ENCODE data around the gene SCAF8. TPM values are rescaled to one million over a fixed set of nuclear protein-coding genes. Genes with fewer than 3 reads are reported as not detected.

The SCAF8 gene
- total and polyA plus RNA-seq, 2 donors (not counting 1 experiment from before 2014, with no cell fraction given) = 25.7 to 75.2 TPM

- TF ChIP-seq EZH2 (IDR thresholded peaks at IDR 0.05; ENCODE audit: borderline replicate concordance, insufficient read depth, low read depth, low read length, poor library complexity, severe bottlenecking) = no peak
- TF ChIP-seq, protein P1, sequence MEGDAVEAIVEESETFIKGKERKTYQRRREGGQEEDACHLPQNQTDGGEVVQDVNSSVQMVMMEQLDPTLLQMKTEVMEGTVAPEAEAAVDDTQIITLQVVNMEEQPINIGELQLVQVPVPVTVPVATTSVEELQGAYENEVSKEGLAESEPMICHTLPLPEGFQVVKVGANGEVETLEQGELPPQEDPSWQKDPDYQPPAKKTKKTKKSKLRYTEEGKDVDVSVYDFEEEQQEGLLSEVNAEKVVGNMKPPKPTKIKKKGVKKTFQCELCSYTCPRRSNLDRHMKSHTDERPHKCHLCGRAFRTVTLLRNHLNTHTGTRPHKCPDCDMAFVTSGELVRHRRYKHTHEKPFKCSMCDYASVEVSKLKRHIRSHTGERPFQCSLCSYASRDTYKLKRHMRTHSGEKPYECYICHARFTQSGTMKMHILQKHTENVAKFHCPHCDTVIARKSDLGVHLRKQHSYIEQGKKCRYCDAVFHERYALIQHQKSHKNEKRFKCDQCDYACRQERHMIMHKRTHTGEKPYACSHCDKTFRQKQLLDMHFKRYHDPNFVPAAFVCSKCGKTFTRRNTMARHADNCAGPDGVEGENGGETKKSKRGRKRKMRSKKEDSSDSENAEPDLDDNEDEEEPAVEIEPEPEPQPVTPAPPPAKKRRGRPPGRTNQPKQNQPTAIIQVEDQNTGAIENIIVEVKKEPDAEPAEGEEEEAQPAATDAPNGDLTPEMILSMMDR (IDR thresholded peaks at IDR 0.05) = no peak
- no peak overlapping the region for H3K4me3 Mint-ChIP-seq
- no peak overlapping the region for H3K27ac Mint-ChIP-seq
These were observed 12.0 kb downstream of the SCAF8 start for GRCh38 chr6:154745243-154745642.

GRCh38 chr6:154749341-154749740, 16.1 kb downstream of the SCAF8 start:
- Histone ChIP-seq H3K27me3 (replicated peaks in 1 of 4; ENCODE audit: control extremely low read depth in 1 of 4, control insufficient read depth in 3 of 4, insufficient read depth in 4 of 4, low read length in 3 of 4) (no peaks in the 10 kb centered on the region), H3K4me2 (replicated peaks; ENCODE audit: low read depth, low read length, poor library complexity, severe bottlenecking) (no peak overlapping the region), H3K27ac (ENCODE audit: low read length in 2 of 2) (no peak overlapping the region), H3K79me2 (ENCODE audit: control insufficient read depth, insufficient read depth, low read length) (peaks cover 100% of the 10 kb centered on the region), H2AFZ (ENCODE audit: insufficient read depth, low read depth, low read length, poor library complexity, severe bottlenecking) (no peak overlapping the region), H3K9ac (ENCODE audit: low read length) (no peak overlapping the region), H4K20me1 (ENCODE audit: control insufficient read depth, insufficient read depth, low read length, poor library complexity, severe bottlenecking) (peaks cover 86% of the 10 kb centered on the region), H3K4me1 (ENCODE audit: control insufficient read depth in 2 of 2, insufficient read depth in 2 of 2, low read length in 2 of 2) (peaks cover 9 to 27% of the 10 kb centered on the region in 2 donors), H3K4me3 (ENCODE audit: control extremely low read depth in 1 of 5, extremely low read depth in 1 of 5, insufficient read depth in 1 of 5, low read depth in 2 of 5, low read length in 4 of 5) (no peak overlapping the region), H3K36me3 (replicated peaks in 1 of 2; ENCODE audit: control extremely low read depth in 1 of 2, control insufficient read depth in 1 of 2, extremely low read depth in 1 of 2, insufficient read depth in 2 of 2, low read length in 1 of 2) (peaks cover 0 to 2% of the 10 kb centered on the region in 2 experiments), H3K9me3 (ENCODE audit: control extremely low read depth in 1 of 3, control insufficient read depth in 2 of 3, insufficient read depth in 1 of 3, low read length in 2 of 3) (no peaks in the 10 kb centered on the region)
- H3K9me3 Mint-ChIP-seq (ENCODE audit: insufficient read depth) = no peaks in the 10 kb centered on the region
- CTCF ChIA-PET = no interaction called here
- ATAC-seq (ENCODE audit: low read depth) = no peak
- 88% methylated on average over 1 of the region's 3 CpGs for WGBS (ENCODE audit: insufficient coverage)
- no peak overlapping the region for H3K27ac Mint-ChIP-seq
- TF ChIP-seq, protein P1 (IDR thresholded peaks at IDR 0.05) = no peak
- no peak for TF ChIP-seq EZH2 (IDR thresholded peaks at IDR 0.05; ENCODE audit: borderline replicate concordance, insufficient read depth, low read depth, low read length, poor library complexity, severe bottlenecking)
- intact Hi-C loops (cut with micrococcal nuclease) = no loop called here
- H3K27me3 Mint-ChIP-seq = no peaks in the 10 kb centered on the region
- H3K4me3 Mint-ChIP-seq = no peak overlapping the region
- POLR2A ChIA-PET = no interaction called here
- DNase-seq = no peak
- peaks cover 63% of the 10 kb centered on the region for H3K4me1 Mint-ChIP-seq

More at GRCh38 chr6:154745243-154745642, 12.0 kb downstream of the SCAF8 start:
- Histone ChIP-seq H3K9ac (ENCODE audit: low read length) (no peak overlapping the region), H3K27ac (ENCODE audit: low read length in 2 of 2) (no peak overlapping the region), H4K20me1 (ENCODE audit: control insufficient read depth, insufficient read depth, low read length, poor library complexity, severe bottlenecking) (peaks cover 79% of the 10 kb centered on the region), H3K36me3 (replicated peaks in 1 of 2; ENCODE audit: control extremely low read depth in 1 of 2, control insufficient read depth in 1 of 2, extremely low read depth in 1 of 2, insufficient read depth in 2 of 2, low read length in 1 of 2) (peaks cover 0 to 4% of the 10 kb centered on the region in 2 experiments), H3K27me3 (replicated peaks in 1 of 4; ENCODE audit: control extremely low read depth in 1 of 4, control insufficient read depth in 3 of 4, insufficient read depth in 4 of 4, low read length in 3 of 4) (no peaks in the 10 kb centered on the region), H2AFZ (ENCODE audit: insufficient read depth, low read depth, low read length, poor library complexity, severe bottlenecking) (no peak overlapping the region), H3K9me3 (ENCODE audit: control extremely low read depth in 1 of 3, control insufficient read depth in 2 of 3, insufficient read depth in 1 of 3, low read length in 2 of 3) (peaks cover 0 to 6% (median 2%) of the 10 kb centered on the region in 3 donors), H3K79me2 (ENCODE audit: control insufficient read depth, insufficient read depth, low read length) (peaks cover 99% of the 10 kb centered on the region), H3K4me2 (replicated peaks; ENCODE audit: low read depth, low read length, poor library complexity, severe bottlenecking) (no peak overlapping the region), H3K4me1 (ENCODE audit: control insufficient read depth in 2 of 2, insufficient read depth in 2 of 2, low read length in 2 of 2) (peaks cover 9 to 40% of the 10 kb centered on the region in 2 donors), H3K4me3 (ENCODE audit: control extremely low read depth in 1 of 5, extremely low read depth in 1 of 5, insufficient read depth in 1 of 5, low read depth in 2 of 5, low read length in 4 of 5) (no peak overlapping the region)
- DNase-seq = no peak
- no peaks in the 10 kb centered on the region for H3K27me3 Mint-ChIP-seq
- ChIA-PET CTCF (no interaction called here), POLR2A (no interaction called here)
- H3K4me1 Mint-ChIP-seq = peaks cover 69% of the 10 kb centered on the region
- 77% methylated on average over 2 of the region's 2 CpGs for WGBS (ENCODE audit: insufficient coverage)
- no peaks in the 10 kb centered on the region for H3K9me3 Mint-ChIP-seq (ENCODE audit: insufficient read depth)
- ATAC-seq (ENCODE audit: low read depth) = no peak
- intact Hi-C loops (cut with micrococcal nuclease) = no loop called here
